ENCODE data around the gene DCTN3.

DNA sequence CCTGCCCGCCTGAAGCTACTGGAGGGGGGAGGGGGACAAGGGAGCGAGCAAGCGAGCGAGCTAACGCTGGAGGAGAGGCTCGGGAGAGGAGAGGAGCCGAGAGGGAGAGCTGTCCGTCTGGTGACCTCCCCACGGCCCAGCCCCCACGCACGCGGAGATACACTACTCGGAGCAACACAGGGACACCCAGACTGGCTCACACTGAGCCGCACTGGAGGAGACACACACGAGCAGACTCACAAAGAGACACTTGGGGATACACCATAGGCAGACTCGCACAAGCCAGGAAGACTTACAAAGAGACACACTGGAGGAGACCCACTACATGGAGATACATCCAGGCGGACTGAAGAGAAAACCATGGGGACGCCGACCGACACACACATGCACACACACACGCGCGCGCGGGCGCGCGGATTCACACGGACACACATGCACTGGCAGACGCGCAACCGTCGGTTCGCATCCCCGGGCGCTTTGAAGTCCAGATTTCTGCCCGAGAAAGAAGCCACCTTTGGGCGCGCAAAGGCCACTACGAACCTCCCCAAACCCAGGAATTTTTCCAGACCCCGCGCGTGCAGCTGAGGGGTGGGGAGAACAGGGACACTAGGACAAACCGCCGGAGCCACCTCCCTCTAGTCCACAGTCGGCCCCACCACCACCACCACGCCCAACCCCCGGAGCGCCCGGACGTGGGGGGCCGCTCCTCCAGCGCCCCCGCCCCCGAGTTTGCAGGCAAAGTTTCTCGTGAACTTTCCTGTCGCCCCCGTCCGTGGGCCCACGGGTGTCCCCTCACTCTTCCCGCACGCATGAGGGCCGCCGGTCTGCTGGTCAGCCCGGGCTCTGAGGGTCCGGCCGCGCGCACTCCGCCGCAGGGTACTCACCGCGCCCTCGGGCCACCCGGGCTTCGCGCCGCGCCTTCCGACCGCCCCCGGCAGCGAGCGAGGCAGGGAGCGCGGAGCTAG is 31.3 kb downstream of the DCTN3 start:
- TF ChIP-seq, protein P1, sequence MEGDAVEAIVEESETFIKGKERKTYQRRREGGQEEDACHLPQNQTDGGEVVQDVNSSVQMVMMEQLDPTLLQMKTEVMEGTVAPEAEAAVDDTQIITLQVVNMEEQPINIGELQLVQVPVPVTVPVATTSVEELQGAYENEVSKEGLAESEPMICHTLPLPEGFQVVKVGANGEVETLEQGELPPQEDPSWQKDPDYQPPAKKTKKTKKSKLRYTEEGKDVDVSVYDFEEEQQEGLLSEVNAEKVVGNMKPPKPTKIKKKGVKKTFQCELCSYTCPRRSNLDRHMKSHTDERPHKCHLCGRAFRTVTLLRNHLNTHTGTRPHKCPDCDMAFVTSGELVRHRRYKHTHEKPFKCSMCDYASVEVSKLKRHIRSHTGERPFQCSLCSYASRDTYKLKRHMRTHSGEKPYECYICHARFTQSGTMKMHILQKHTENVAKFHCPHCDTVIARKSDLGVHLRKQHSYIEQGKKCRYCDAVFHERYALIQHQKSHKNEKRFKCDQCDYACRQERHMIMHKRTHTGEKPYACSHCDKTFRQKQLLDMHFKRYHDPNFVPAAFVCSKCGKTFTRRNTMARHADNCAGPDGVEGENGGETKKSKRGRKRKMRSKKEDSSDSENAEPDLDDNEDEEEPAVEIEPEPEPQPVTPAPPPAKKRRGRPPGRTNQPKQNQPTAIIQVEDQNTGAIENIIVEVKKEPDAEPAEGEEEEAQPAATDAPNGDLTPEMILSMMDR (IDR thresholded peaks at IDR 0.05 in 2 of 3, conservative IDR thresholded peaks at IDR 0.05 in 1 of 3; ENCODE audit: control insufficient read depth in 2 of 3, extremely low read depth in 1 of 3, insufficient read depth in 1 of 3, low read depth in 3 of 3, low read length in 3 of 3): no peak
- TF ChIP-seq NRF1 (conservative IDR thresholded peaks at IDR 0.05; ENCODE audit: low read depth, low read length): no peak
- TF ChIP-seq, protein P2, sequence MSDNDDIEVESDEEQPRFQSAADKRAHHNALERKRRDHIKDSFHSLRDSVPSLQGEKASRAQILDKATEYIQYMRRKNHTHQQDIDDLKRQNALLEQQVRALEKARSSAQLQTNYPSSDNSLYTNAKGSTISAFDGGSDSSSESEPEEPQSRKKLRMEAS (IDR thresholded peaks at IDR 0.05; ENCODE audit: low read depth, low read length): no peak
- TF ChIP-seq, protein P3, sequence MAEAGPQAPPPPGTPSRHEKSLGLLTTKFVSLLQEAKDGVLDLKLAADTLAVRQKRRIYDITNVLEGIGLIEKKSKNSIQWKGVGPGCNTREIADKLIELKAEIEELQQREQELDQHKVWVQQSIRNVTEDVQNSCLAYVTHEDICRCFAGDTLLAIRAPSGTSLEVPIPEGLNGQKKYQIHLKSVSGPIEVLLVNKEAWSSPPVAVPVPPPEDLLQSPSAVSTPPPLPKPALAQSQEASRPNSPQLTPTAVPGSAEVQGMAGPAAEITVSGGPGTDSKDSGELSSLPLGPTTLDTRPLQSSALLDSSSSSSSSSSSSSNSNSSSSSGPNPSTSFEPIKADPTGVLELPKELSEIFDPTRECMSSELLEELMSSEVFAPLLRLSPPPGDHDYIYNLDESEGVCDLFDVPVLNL (IDR thresholded peaks at IDR 0.05; ENCODE audit: low read depth, low read length): no peak
- no peak for TF ChIP-seq EGR1 (IDR thresholded peaks at IDR 0.05; ENCODE audit: borderline replicate concordance in 1 of 2, low read depth in 2 of 2, low read length in 2 of 2)
- TF ChIP-seq CREB1 (IDR thresholded peaks at IDR 0.05; ENCODE audit: low read depth): no peak

Measured in GM12878 (cell line).